B cell (primary cell): ENCODE measurements around the gene SEMA7A. TPM values are rescaled to one million over a fixed set of nuclear protein-coding genes. Genes with fewer than 3 reads are reported as not detected.
A peak's percentile ranks its signal among the peaks of the same experiment; 100 is the strongest.

ENCODE experiments used
- ATAC-seq: fragments of 200-7000 bp; cut with Tn5 transposase; one replicate; pipeline ENCODE4 v1.10.0; 2021; ENCODE audit warnings: low read depth, mild to moderate bottlenecking, moderate number of reproducible peaks, moderate library complexity
- CTCF ChIA-PET: fragments of 350-600 bp; sonication (Branson Sonifier 250); formaldehyde crosslinking; loops from one replicate; lab custom pipeline; 2021; ENCODE audit warnings: antibody characterized with exemption, inconsistent platforms; lab: Charles Lee
- POLR2A ChIA-PET: fragments of 350-600 bp; sonication (Branson Sonifier 250); formaldehyde crosslinking; loops from one replicate; lab custom pipeline; 2021; ENCODE audit warnings: antibody characterized with exemption; lab: Charles Lee
- DNase-seq: peaks from one replicate; pipeline ENCODE4 v3.0.0; 2013
- H2AFZ ChIP-seq: 2 replicates; pipeline ENCODE4 v1.6.1; 2012; ENCODE audit warnings: mild to moderate bottlenecking, low read depth, low read length; ENCODE audit not compliant: insufficient read depth, poor library complexity, severe bottlenecking
- H3K27ac ChIP-seq, 2 donors: 1 replicate in 1 of 2; 2 replicates in 1 of 2; pipeline ENCODE4 v1.5.1; 2012 to 2013; ENCODE audit warnings: low read length in 2 of 2, mild to moderate bottlenecking in 2 of 2, moderate library complexity in 1 of 2
- H3K27me3 ChIP-seq, 4 experiments: fragments of 200-600 bp in 1 of 4; sonication (generic) in 1 of 4; replicated peaks in 1 of 4; 1 replicate in 2 of 4; 2 replicates in 2 of 4; pipeline versions ENCODE4 v1.6.1 to v1.7.0; 2013 to 2016; ENCODE audit warnings: low read length in 3 of 4, mild to moderate bottlenecking in 2 of 4, mixed read lengths in 1 of 4, moderate library complexity in 1 of 4; ENCODE audit not compliant: insufficient read depth in 4 of 4, control insufficient read depth in 3 of 4; ENCODE audit errors: control extremely low read depth in 1 of 4
- H3K36me3 ChIP-seq, 2 experiments: replicated peaks in 1 of 2; 1 replicate in 1 of 2; 2 replicates in 1 of 2; pipeline versions ENCODE4 v1.6.1 to v1.7.1; 2013; ENCODE audit warnings: low read length in 1 of 2; ENCODE audit not compliant: insufficient read depth in 2 of 2, control insufficient read depth in 1 of 2; ENCODE audit errors: control extremely low read depth in 1 of 2, extremely low read depth in 1 of 2
- H3K4me1 ChIP-seq, 2 donors: fragments of 200-600 bp in 1 of 2; sonication (generic) in 1 of 2; 1 replicate in 1 of 2; 2 replicates in 1 of 2; pipeline versions ENCODE4 v1.5.1 to v1.6.1; 2013 to 2017; ENCODE audit warnings: low read length in 2 of 2; ENCODE audit not compliant: control insufficient read depth in 2 of 2, insufficient read depth in 2 of 2
- H3K4me2 ChIP-seq: replicated peaks from 2 replicates; pipeline ENCODE3; 2012; ENCODE audit warnings: mild to moderate bottlenecking, low read depth, low read length; ENCODE audit not compliant: poor library complexity, severe bottlenecking
- H3K4me3 ChIP-seq, 5 experiments: fragments of 200-600 bp in 1 of 5; sonication (generic) in 1 of 5; 1 replicate in 3 of 5; 2 replicates in 2 of 5; pipeline versions ENCODE4 v1.5.1 to v1.7.0; 2011 to 2016; ENCODE audit warnings: low read length in 4 of 5, mild to moderate bottlenecking in 4 of 5, low read depth in 2 of 5, control low read depth in 1 of 5, moderate library complexity in 1 of 5; ENCODE audit not compliant: insufficient read depth in 1 of 5; ENCODE audit errors: control extremely low read depth in 1 of 5, extremely low read depth in 1 of 5
- H3K79me2 ChIP-seq: fragments of 200-600 bp; sonication (generic); one replicate; pipeline ENCODE4 v1.6.0; 2016; ENCODE audit warnings: low read length; ENCODE audit not compliant: control insufficient read depth, insufficient read depth
- H3K9ac ChIP-seq: fragments of 200-600 bp; sonication (generic); 2 replicates; pipeline ENCODE4 v1.6.1; 2017; ENCODE audit warnings: mild to moderate bottlenecking, low read length, moderate library complexity
- H3K9me3 ChIP-seq, 3 donors: one replicate each; pipeline versions ENCODE4 v1.6.1 to v1.7.1; 2013; ENCODE audit warnings: low read length in 2 of 3; ENCODE audit not compliant: control insufficient read depth in 2 of 3, insufficient read depth in 1 of 3; ENCODE audit errors: control extremely low read depth in 1 of 3
- H4K20me1 ChIP-seq: 2 replicates; pipeline ENCODE4 v1.6.0; 2012; ENCODE audit warnings: mild to moderate bottlenecking, low read length; ENCODE audit not compliant: insufficient read depth, control insufficient read depth, poor library complexity, severe bottlenecking
- H3K27ac Mint-ChIP-seq: one replicate; pipeline ENCODE4 v1.8.0; 2021; ENCODE audit warnings: mixed read lengths
- H3K27me3 Mint-ChIP-seq: one replicate; pipeline ENCODE4 v1.8.0; 2021; ENCODE audit warnings: mixed read lengths
- H3K4me1 Mint-ChIP-seq: one replicate; pipeline ENCODE4 v1.8.0; 2021; ENCODE audit warnings: mixed read lengths
- H3K4me3 Mint-ChIP-seq: one replicate; pipeline ENCODE4 v1.8.0; 2021; ENCODE audit warnings: mixed read lengths
- H3K9me3 Mint-ChIP-seq: one replicate; pipeline ENCODE4 v1.8.0; 2022; ENCODE audit warnings: mixed read lengths; ENCODE audit not compliant: insufficient read depth
- CTCF ChIP-seq: fragments of 200-600 bp; IDR thresholded peaks from one replicate; pipeline ENCODE4 v1.8.0; 2022; ENCODE audit warnings: antibody characterized with exemption, mild to moderate bottlenecking
- EZH2 ChIP-seq: IDR thresholded peaks from 2 replicates; pipeline ENCODE4 v1.6.1; 2012; ENCODE audit warnings: borderline replicate concordance, low read depth, mild to moderate bottlenecking, moderate library complexity, low read length; ENCODE audit not compliant: insufficient read depth, poor library complexity, severe bottlenecking
- whole genome bisulfite sequencing: methylation state at CpG from one replicate; pipeline ENCODE4 v1.1.5; 2013; ENCODE audit warnings: missing lambda C conversion rate; ENCODE audit not compliant: insufficient coverage; 5-methylcytosine and 5-hydroxymethylcytosine counted together
- intact Hi-C: fragments of 100-400 bp; cut with micrococcal nuclease; formaldehyde crosslinking; loops from one replicate; pipeline ENCODE4 v1.10.0; 2022
- polyA plus RNA-seq: library from polyadenylated mRNA; depleted of rRNA; stranded (reverse); fragments of >200 nt; gene quantifications from 2 replicates; pipeline ENCODE4 v1.2.3, GENCODE V29; 2012
- total RNA-seq, 2 donors: library from RNA; stranded (reverse); fragments of 120-200 nt in 1 of 2; gene quantifications; 1 replicate in 1 of 2; 2 replicates in 1 of 2; pipeline versions ENCODE4 v1.2.3 to v1.2.4, GENCODE V29; 2013 to 2022

SEMA7A gene
- total and polyA plus RNA-seq, 2 donors (not counting 1 experiment from before 2014, with no cell fraction given) = 42.0 to 44.2 TPM

GRCh38 chr15:74464216-74464615, 30.5 kb upstream of the SEMA7A start:
- Histone ChIP-seq H3K4me3 (no peak overlapping the region), H3K36me3 (peaks cover 0 to 7% of the 10 kb centered on the region in 2 experiments), H3K9ac (no peak overlapping the region), H3K4me1 (peaks cover 30 to 40% of the 10 kb centered on the region in 2 donors), H4K20me1 (no peaks in the 10 kb centered on the region), H3K79me2 (peaks cover 27% of the 10 kb centered on the region), H2AFZ (peak overlapping the region; percentile 11), H3K9me3 (no peaks in the 10 kb centered on the region), H3K4me2 (peak overlapping the region; percentile 23), H3K27me3 (no peaks in the 10 kb centered on the region), H3K27ac (peak overlapping the region; percentile 30 to 60)
- Mint-ChIP-seq H3K4me1 (peaks cover 37% of the 10 kb centered on the region), H3K27ac (peak overlapping the region; percentile 70), H3K27me3 (no peaks in the 10 kb centered on the region), H3K4me3 (peak overlapping the region; percentile 49), H3K9me3 (no peaks in the 10 kb centered on the region)
- ChIA-PET CTCF (interaction anchor here (2.0 kb wide), 1 partner anchor 25 kb away, joined by 4 read pairs; no protein-coding TSS in a partner anchor), POLR2A (no interaction called here)
- WGBS = 0% methylated on average over 2 of the region's 2 CpGs
- TF ChIP-seq EZH2 (no peak), CTCF (no peak)
- ATAC-seq (no peak), DNase-seq (peak; percentile 63)
- intact Hi-C loops = loop anchor here (5.0 kb wide), 1 partner anchor 472 kb away; the partner anchor contains the start of genes PML and STOML1

- peaks cover 30 to 40% of the 10 kb centered on the region in 2 donors for H3K4me1 ChIP-seq
- peaks cover 0 to 6% of the 10 kb centered on the region in 2 experiments for H3K36me3 ChIP-seq
- intact Hi-C loops = loop anchor here (5.0 kb wide), 1 partner anchor 471 kb away; the partner anchor contains the start of genes PML and STOML1
- H3K9me3 ChIP-seq = no peaks in the 10 kb centered on the region
- H3K27me3 ChIP-seq = no peaks in the 10 kb centered on the region
- peaks cover 32% of the 10 kb centered on the region for H3K79me2 ChIP-seq
- no peak overlapping the region for H3K9ac ChIP-seq
- no peak for DNase-seq
- no peak overlapping the region for H3K4me3 ChIP-seq
- no peak for ATAC-seq
- no peak overlapping the region for H2AFZ ChIP-seq
- no peak overlapping the region for H3K27ac Mint-ChIP-seq
- no peaks in the 10 kb centered on the region for H4K20me1 ChIP-seq
- peak overlapping the region in 1 of 2 donors; percentile 9 for H3K27ac ChIP-seq
- no peaks in the 10 kb centered on the region for H3K9me3 Mint-ChIP-seq
- ChIA-PET POLR2A (no interaction called here), CTCF (interaction anchor here (2.0 kb wide), 1 partner anchor 25 kb away, joined by 4 read pairs; no protein-coding TSS in a partner anchor)
- no peak overlapping the region for H3K4me2 ChIP-seq
- H3K27me3 Mint-ChIP-seq = no peaks in the 10 kb centered on the region
- no peak overlapping the region for H3K4me3 Mint-ChIP-seq
- TF ChIP-seq CTCF (no peak), EZH2 (no peak)
- peaks cover 39% of the 10 kb centered on the region for H3K4me1 Mint-ChIP-seq
Observed at GRCh38 chr15:74463634-74464033, 29.9 kb upstream of the SEMA7A start.
